OCI-LY1 (cell line): Measurements from ENCODE around the gene SHROOM1.

ENCODE experiments used
- H2AFZ ChIP-seq: fragments of 200-600 bp; sonication (generic), shearing (Covaris generic); 2 replicates; pipeline ENCODE4 v1.6.0; 2014; ENCODE audit warnings: antibody characterized with exemption, mild to moderate bottlenecking, low read length
- H3F3A ChIP-seq: fragments of 200-600 bp; sonication (generic), shearing (Covaris generic); 2 replicates; pipeline ENCODE4 v1.6.0; 2014; ENCODE audit warnings: mild to moderate bottlenecking, antibody characterized with exemption, low read length, moderate library complexity; ENCODE audit not compliant: insufficient read depth
- H3K27ac ChIP-seq: fragments of 200-600 bp; sonication (generic); 2 replicates; pipeline ENCODE4 v1.5.1; 2014; ENCODE audit warnings: low read length, mixed run types, mild to moderate bottlenecking, low read depth; ENCODE audit not compliant: poor library complexity, severe bottlenecking
- H3K27me3 ChIP-seq: fragments of 200-600 bp; sonication (generic); 2 replicates; pipeline ENCODE4 v1.6.0; 2014; ENCODE audit warnings: antibody characterized with exemption, mild to moderate bottlenecking, low read length, moderate library complexity; ENCODE audit not compliant: insufficient read depth
- H3K36me3 ChIP-seq: fragments of 200-600 bp; sonication (generic); 2 replicates; pipeline ENCODE4 v1.6.1; 2014; ENCODE audit warnings: mild to moderate bottlenecking, antibody characterized with exemption, low read length, moderate library complexity, mixed read lengths; ENCODE audit not compliant: insufficient read depth
- H3K4me1 ChIP-seq: fragments of 200-600 bp; sonication (generic); 2 replicates; pipeline ENCODE4 v1.5.1; 2014; ENCODE audit warnings: mild to moderate bottlenecking, low read length, moderate library complexity; ENCODE audit not compliant: insufficient read depth, severe bottlenecking
- H3K4me2 ChIP-seq: fragments of 200-600 bp; sonication (generic), shearing (Covaris generic); 2 replicates; pipeline ENCODE4 v1.6.1; 2014; ENCODE audit warnings: low read length
- H3K4me3 ChIP-seq: fragments of 200-600 bp; sonication (generic); 2 replicates; pipeline ENCODE4 v1.5.1; 2014; ENCODE audit warnings: low read length, low read depth, mild to moderate bottlenecking, mixed read lengths; ENCODE audit not compliant: poor library complexity, severe bottlenecking
- H3K79me2 ChIP-seq: fragments of 200-600 bp; shearing (Covaris generic); 2 replicates; pipeline ENCODE4 v1.6.1; 2016; ENCODE audit warnings: mixed run types, low read length, mixed read lengths; ENCODE audit not compliant: insufficient read depth
- H3K9ac ChIP-seq: fragments of 200-600 bp; sonication (generic), shearing (Covaris generic); 2 replicates; pipeline ENCODE4 v1.6.1; 2014; ENCODE audit warnings: mild to moderate bottlenecking, low read length, mixed read lengths
- H3K9me2 ChIP-seq: fragments of 200-600 bp; sonication (generic), shearing (Covaris generic); 2 replicates; pipeline ENCODE4 v1.6.1; 2014; ENCODE audit warnings: low read depth, mild to moderate bottlenecking, low read length, mixed read lengths
- H3K9me3 ChIP-seq: fragments of 200-600 bp; shearing (Covaris generic); 2 replicates; pipeline ENCODE4 v1.6.1; 2014; ENCODE audit warnings: low read length, mixed read lengths
- H4K20me1 ChIP-seq: fragments of 200-600 bp; sonication (generic), shearing (Covaris generic); 2 replicates; pipeline ENCODE4 v1.6.0; 2016; ENCODE audit warnings: mild to moderate bottlenecking, low read length; ENCODE audit not compliant: insufficient read depth
- EZH2 ChIP-seq: fragments of 200-600 bp; sonication (generic), shearing (Covaris generic); IDR thresholded peaks from 2 replicates; pipeline ENCODE4 v1.8.0; 2017; ENCODE audit warnings: borderline replicate concordance, mixed run types, mild to moderate bottlenecking, antibody characterized with exemption, low read length, moderate library complexity, mixed read lengths
- TF ChIP-seq, protein P1 (sequence below): fragments of 200-600 bp; sonication (generic), shearing (Covaris generic); IDR thresholded peaks from 2 replicates; pipeline ENCODE4 v1.5.1; 2017; ENCODE audit warnings: mild to moderate bottlenecking, antibody characterized with exemption, low read length, moderate library complexity, mixed read lengths

Gene SHROOM1

GRCh38 chr5:132821791-132822190 lies 8.7 kb downstream of the SHROOM1 start:
- H3K79me2 ChIP-seq = no peaks in the 10 kb centered on the region
- H4K20me1 ChIP-seq = no peaks in the 10 kb centered on the region
- 0 out of 2 replicates have a peak, but pooled peaks cover 7% of the 10 kb centered on the region for H3K27me3 ChIP-seq
- H3K9me2 ChIP-seq = no peaks in the 10 kb centered on the region
- no peak for TF ChIP-seq EZH2
- TF ChIP-seq, protein P1, sequence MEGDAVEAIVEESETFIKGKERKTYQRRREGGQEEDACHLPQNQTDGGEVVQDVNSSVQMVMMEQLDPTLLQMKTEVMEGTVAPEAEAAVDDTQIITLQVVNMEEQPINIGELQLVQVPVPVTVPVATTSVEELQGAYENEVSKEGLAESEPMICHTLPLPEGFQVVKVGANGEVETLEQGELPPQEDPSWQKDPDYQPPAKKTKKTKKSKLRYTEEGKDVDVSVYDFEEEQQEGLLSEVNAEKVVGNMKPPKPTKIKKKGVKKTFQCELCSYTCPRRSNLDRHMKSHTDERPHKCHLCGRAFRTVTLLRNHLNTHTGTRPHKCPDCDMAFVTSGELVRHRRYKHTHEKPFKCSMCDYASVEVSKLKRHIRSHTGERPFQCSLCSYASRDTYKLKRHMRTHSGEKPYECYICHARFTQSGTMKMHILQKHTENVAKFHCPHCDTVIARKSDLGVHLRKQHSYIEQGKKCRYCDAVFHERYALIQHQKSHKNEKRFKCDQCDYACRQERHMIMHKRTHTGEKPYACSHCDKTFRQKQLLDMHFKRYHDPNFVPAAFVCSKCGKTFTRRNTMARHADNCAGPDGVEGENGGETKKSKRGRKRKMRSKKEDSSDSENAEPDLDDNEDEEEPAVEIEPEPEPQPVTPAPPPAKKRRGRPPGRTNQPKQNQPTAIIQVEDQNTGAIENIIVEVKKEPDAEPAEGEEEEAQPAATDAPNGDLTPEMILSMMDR = no peak
- peaks cover 8% of the 10 kb centered on the region for H3K4me1 ChIP-seq
- H3K36me3 ChIP-seq = no peaks in the 10 kb centered on the region
- no peak overlapping the region for H3K27ac ChIP-seq
- H3K9me3 ChIP-seq = no peaks in the 10 kb centered on the region
- H2AFZ ChIP-seq = no peak overlapping the region
- H3K9ac ChIP-seq = no peak overlapping the region
- H3K4me3 ChIP-seq = no peak overlapping the region
- H3K4me2 ChIP-seq = no peak overlapping the region
- H3F3A ChIP-seq = no peaks in the 10 kb centered on the region

DNA sequence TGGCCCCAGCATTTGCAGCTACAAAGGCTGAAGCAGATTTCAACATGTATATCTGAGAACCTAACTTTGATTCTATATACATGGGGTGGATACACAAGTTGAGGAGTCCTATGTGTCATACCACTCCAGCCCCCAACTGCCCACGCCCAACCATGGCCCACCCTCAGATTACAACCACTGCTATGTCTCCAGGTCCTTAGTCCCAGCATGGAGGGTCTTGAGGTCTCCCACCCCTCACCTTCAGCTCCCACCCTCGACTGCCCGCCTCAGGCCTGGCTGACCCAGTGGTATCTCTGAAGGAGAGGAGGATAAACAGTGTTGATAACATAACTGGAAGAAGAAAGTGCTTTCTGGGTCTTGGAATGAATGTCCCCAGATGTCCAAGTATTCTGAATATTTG lies 9.1 kb downstream of the SHROOM1 start:
- TF ChIP-seq, protein P1 = no peak
- TF ChIP-seq EZH2 = no peak
- H3K36me3 ChIP-seq = no peaks in the 10 kb centered on the region
- 0 out of 2 replicates have a peak, but pooled peaks cover 7% of the 10 kb centered on the region for H3K27me3 ChIP-seq
- no peak overlapping the region for H3K9ac ChIP-seq
- H2AFZ ChIP-seq = no peak overlapping the region
- H4K20me1 ChIP-seq = no peaks in the 10 kb centered on the region
- H3K4me1 ChIP-seq = peaks cover 8% of the 10 kb centered on the region
- no peak overlapping the region for H3K4me2 ChIP-seq
- H3K79me2 ChIP-seq = no peaks in the 10 kb centered on the region
- H3K4me3 ChIP-seq = no peak overlapping the region
- H3F3A ChIP-seq = no peaks in the 10 kb centered on the region
- no peak overlapping the region for H3K27ac ChIP-seq
- no peaks in the 10 kb centered on the region for H3K9me2 ChIP-seq
- no peaks in the 10 kb centered on the region for H3K9me3 ChIP-seq

DNA sequence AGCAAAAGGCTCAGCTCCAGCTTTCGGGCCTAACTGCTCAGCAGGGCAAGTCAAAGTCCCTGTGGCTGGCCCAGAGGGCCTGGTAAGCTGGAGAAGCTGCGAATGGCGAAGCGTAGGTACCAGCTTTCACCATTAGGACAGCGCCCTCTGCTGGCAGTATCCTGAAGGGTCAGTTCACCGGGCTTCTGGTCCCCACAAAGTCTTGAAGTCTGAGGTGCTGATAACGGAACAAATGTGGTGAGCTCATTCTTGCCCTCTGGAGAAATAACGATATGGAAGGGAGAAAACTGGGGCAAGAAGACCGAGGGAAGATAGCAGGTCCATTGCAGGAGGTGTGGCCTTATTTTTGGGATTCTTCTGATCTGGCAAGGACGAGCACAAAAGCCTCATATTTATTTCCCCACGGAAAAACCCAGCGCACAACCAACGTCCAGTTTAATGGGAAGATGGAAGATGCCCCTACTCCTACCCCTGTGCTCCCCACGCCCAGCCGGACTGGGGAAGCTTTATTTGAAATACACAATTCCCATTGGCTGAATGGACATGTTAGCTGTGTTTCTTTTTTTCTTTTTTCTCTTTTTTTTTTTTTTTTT lies 10.2 kb downstream of the SHROOM1 start:
- no peak overlapping the region for H3K27ac ChIP-seq
- peak overlapping the region; percentile 20; the same call in 1 of the 2 replicates for H3K4me2 ChIP-seq
- no peaks in the 10 kb centered on the region for H3K79me2 ChIP-seq
- peaks cover 8% of the 10 kb centered on the region for H3K4me1 ChIP-seq
- no peaks in the 10 kb centered on the region for H4K20me1 ChIP-seq
- TF ChIP-seq, protein P1 = peak; percentile 95
- TF ChIP-seq EZH2 = no peak
- no peak overlapping the region for H2AFZ ChIP-seq
- H3K9me3 ChIP-seq = no peaks in the 10 kb centered on the region
- 0 out of 2 replicates have a peak, but pooled peaks cover 6% of the 10 kb centered on the region for H3K27me3 ChIP-seq
- H3F3A ChIP-seq = no peaks in the 10 kb centered on the region
- no peaks in the 10 kb centered on the region for H3K36me3 ChIP-seq
- H3K9me2 ChIP-seq = no peaks in the 10 kb centered on the region
- peak overlapping the region; percentile 27 for H3K4me3 ChIP-seq
- H3K9ac ChIP-seq = no peak overlapping the region
